ENCODE data around the gene WDR45B.

WDR45B gene

GRCh38 chr17:82614095-82614631, 34.1 kb downstream of the WDR45B start:
- no peak for TF ChIP-seq ZNF274 (IDR thresholded peaks at IDR 0.05; ENCODE audit: low read depth, low read length)

GRCh38 chr17:82613283-82614094, 34.8 kb downstream of the WDR45B start:
- no peak for TF ChIP-seq ZNF274 (IDR thresholded peaks at IDR 0.05; ENCODE audit: low read depth, low read length)
- no peak overlapping the region for H3K4me3 ChIP-seq (ENCODE audit: low read length)

More at GRCh38 chr17:82614095-82614631, 34.1 kb downstream of the WDR45B start:
- H3K4me3 ChIP-seq (ENCODE audit: low read length): no peak overlapping the region

- H3K4me3 ChIP-seq (ENCODE audit: low read length): no peak overlapping the region
Measured at GRCh38 chr17:82611140-82612058, 36.8 kb downstream of the WDR45B start.

GRCh38 chr17:82609655-82610054, 38.6 kb downstream of the WDR45B start:
- TF ChIP-seq ZNF274 (IDR thresholded peaks at IDR 0.05; ENCODE audit: low read depth, low read length): no peak
- no peak overlapping the region for H3K4me3 ChIP-seq (ENCODE audit: low read length)

More at GRCh38 chr17:82611140-82612058, 36.8 kb downstream of the WDR45B start:
- TF ChIP-seq ZNF274 (IDR thresholded peaks at IDR 0.05; ENCODE audit: low read depth, low read length): no peak

DNA sequence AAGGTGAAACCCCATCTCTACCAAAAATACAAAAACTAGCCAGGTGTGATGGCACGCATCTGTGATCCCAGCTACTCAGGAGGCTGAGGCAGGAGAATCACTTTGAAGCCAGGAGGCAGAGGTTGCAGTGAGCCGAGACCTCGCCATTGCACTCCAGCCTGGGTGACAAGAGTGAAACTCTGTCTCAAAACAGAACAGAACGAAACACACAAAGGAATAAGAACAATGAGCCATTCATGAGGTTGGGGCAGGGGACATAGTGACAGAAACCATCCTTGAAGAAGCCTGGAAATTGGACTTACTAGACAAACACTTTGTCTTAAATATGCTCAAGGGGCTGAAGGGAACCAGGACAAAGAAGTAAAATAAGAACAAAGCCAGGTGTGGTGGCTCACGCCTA, 39.4 kb downstream of the WDR45B start:
- no peak for TF ChIP-seq ZNF274 (IDR thresholded peaks at IDR 0.05; ENCODE audit: low read depth, low read length)

DNA sequence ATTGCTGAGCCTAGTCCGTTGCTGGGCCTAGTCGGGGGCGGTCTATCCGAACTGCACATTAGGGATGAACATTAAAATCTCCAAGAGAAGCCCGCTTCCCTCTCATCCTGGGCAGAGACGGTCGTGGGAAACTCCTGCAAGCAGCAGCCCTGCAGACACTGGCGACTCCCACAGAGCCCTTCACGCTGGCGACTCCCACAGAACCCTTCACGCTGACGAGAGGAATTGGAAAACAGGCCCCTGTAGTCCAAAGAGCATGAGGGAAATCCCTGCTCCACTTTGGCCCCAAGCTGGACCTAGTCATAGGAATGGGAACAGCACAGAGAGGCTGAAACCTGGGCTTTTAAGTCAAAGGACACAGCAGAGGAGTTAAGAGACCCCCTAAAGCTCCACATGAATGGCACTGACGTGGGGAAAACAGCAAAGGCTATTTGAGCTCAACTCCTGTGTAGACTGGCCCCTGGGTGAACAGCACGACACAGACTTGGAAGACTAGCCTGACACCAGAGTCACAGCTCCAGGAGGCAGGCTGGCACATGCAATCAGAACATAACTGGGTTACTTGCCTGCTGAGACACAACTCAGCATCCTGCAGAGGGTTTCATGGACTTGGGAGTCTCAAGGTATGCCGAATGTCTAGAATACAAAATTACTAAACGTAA, 42.2 kb downstream of the WDR45B start:
- TF ChIP-seq ZNF274 (IDR thresholded peaks at IDR 0.05; ENCODE audit: low read depth, low read length): no peak
- H3K4me3 ChIP-seq (ENCODE audit: low read length): no peak overlapping the region

More for the DNA sequence above, 39.4 kb downstream of the WDR45B start:
- no peak overlapping the region for H3K4me3 ChIP-seq (ENCODE audit: low read length)

- no peak overlapping the region for H3K4me3 ChIP-seq (ENCODE audit: low read length)
- TF ChIP-seq ZNF274 (IDR thresholded peaks at IDR 0.05; ENCODE audit: low read depth, low read length): no peak
Measured at GRCh38 chr17:82604532-82604931, 43.7 kb downstream of the WDR45B start.

DNA sequence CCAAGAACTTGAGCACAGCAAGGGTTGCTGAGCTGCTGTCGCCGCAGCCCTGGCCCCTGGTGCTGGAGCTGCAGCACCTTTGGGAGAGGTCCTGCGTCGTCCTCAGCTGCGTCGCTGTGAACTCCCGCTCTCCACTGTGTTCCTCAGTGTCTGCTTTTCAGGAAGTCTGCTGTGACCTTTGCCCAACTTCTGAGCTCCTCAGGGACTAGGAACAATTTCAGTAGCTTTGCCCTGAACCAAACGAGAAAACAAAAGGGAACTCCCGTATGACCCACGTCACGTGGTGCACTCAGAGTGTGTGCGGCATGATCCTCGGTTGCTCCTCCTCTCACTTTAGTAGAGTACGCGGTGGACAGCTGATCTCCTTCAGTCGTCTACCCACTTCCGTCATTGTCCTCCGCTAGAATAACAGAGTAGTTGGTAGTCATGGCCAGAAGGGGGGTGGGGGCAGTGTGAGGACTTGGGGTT, 44.2 kb downstream of the WDR45B start:
- H3K4me3 ChIP-seq (ENCODE audit: low read length): no peak overlapping the region
- no peak for TF ChIP-seq ZNF274 (IDR thresholded peaks at IDR 0.05; ENCODE audit: low read depth, low read length)

GRCh38 chr17:82602986-82603710, 45.1 kb downstream of the WDR45B start:
- no peak overlapping the region for H3K4me3 ChIP-seq (ENCODE audit: low read length)
- TF ChIP-seq ZNF274 (IDR thresholded peaks at IDR 0.05; ENCODE audit: low read depth, low read length): no peak

DNA sequence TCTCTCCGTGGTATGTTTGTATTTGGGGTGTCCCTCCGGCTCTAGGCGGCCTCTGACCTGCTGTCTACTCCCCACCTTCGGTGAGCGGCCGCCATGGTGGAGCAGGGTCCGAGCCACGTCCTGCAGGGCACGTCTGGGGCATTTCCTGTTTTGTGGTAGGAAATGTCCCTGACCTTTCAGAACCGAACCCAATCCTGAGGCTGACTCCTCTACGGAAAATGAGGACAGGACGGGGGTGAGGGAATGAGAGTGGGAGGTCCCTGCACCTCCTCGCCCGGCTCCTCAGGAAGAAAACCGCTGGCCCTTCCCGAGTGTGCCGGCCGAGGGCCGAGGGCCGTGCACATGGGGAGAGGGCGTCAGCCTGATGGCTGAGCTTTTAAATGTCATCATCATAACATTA, 45.8 kb downstream of the WDR45B start:
- H3K4me3 ChIP-seq (ENCODE audit: low read length): no peak overlapping the region

GRCh38 chr17:82601447-82602000, 46.7 kb downstream of the WDR45B start:
- H3K4me3 ChIP-seq (ENCODE audit: low read length): no peak overlapping the region
- TF ChIP-seq ZNF274 (IDR thresholded peaks at IDR 0.05; ENCODE audit: low read depth, low read length): no peak

More for the DNA sequence above, 45.8 kb downstream of the WDR45B start:
- TF ChIP-seq ZNF274 (IDR thresholded peaks at IDR 0.05; ENCODE audit: low read depth, low read length): no peak

- TF ChIP-seq ZNF274 (IDR thresholded peaks at IDR 0.05; ENCODE audit: low read depth, low read length): no peak
- H3K4me3 ChIP-seq (ENCODE audit: low read length): no peak overlapping the region
Measured at GRCh38 chr17:82600731-82601446, 47.4 kb downstream of the WDR45B start.

Measured in GM08714 (cell line).